Measurements from ENCODE around the gene ZBTB1.

Gene ZBTB1, protein sequence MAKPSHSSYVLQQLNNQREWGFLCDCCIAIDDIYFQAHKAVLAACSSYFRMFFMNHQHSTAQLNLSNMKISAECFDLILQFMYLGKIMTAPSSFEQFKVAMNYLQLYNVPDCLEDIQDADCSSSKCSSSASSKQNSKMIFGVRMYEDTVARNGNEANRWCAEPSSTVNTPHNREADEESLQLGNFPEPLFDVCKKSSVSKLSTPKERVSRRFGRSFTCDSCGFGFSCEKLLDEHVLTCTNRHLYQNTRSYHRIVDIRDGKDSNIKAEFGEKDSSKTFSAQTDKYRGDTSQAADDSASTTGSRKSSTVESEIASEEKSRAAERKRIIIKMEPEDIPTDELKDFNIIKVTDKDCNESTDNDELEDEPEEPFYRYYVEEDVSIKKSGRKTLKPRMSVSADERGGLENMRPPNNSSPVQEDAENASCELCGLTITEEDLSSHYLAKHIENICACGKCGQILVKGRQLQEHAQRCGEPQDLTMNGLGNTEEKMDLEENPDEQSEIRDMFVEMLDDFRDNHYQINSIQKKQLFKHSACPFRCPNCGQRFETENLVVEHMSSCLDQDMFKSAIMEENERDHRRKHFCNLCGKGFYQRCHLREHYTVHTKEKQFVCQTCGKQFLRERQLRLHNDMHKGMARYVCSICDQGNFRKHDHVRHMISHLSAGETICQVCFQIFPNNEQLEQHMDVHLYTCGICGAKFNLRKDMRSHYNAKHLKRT

DNA sequence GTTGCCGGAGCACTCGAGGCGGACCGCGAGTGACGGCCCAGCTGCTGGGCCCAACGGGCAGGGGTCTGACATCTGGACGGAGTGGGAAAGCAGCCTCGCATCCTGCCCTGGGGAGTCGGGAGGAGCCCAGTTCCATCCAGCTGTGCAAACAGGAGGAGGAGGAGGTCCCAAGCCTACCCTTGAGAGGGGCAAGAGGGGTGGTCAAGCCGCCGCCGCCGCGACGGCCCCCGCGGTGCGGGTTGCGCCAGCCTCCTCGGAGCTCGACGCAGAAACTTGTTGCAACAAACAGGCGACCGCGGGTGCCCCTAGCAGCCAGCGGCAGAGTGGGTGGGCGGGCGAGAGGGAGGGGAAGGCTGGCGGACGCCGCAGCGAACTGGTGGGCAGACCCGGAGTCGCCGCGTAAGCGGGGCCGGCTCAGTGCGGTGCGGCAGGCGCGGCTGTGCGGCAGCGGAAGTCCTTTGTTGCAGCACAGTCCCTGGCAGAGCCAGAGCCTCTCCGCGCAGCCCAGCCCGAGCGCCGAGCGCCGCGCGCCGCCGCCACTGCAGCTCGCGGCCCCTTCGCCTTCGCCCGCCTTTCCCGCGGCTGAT is at the start of gene ZBTB1:
TSS of gene ZBTB1 (plus strand) at position 461 of the 587 bp plus-strand sequence. CDS start 16,735 bp downstream, outside the sequence.
- peaks cover 10% of the 10 kb centered on the region for H3K4me1 ChIP-seq (ENCODE audit: control insufficient read depth, insufficient read depth, low read length)
- H3K27me3 ChIP-seq (ENCODE audit: control insufficient read depth, insufficient read depth, low read length) = no peaks in the 10 kb centered on the region
- peak within 1 kb of the TSS; percentile 74 for H3K4me3 ChIP-seq (ENCODE audit: low read depth, low read length)
- H3K9ac ChIP-seq (ENCODE audit: low read depth, low read length) = peak within 1 kb of the TSS; percentile 88
- no peaks in the 10 kb centered on the region for H3K9me3 ChIP-seq (ENCODE audit: control insufficient read depth, insufficient read depth, low read length)
- H3K36me3 ChIP-seq (ENCODE audit: control insufficient read depth, insufficient read depth, low read length) = no peaks in the 10 kb centered on the region

DNA sequence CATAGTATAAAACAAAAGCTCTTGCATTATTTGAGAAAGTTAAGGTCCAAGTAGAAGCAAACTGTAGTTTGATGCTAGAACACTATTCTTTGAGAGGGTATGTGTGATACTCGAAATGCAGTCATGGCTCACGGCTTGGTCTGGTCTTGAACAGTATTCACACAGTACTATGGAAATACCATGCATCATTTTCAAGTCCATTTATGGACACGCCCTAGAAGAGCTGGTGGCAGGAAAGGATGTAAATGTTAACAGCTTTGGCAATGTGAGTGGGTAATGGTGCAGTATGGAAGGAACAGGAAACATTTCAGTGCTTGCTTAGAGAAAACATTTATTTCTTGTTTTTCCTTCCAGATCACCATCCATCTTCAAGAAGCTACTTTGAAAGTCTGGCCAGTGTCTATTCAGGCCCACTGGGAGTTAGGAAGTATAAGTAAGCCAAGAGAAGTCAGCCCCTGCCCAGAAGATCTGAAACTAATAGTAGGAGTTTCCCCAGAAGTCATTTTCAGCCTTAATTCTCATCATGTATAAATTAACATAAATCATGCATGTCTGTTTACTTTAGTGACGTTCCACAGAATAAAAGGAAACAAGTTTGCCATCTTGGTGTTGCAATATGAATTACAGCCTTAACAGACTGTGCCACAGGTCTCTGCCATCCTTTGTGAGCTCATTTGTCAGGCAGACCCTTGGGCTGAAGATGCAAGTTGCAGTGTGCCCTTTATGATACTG is 45.0 kb upstream of the ZBTB1 start:
- Histone ChIP-seq H3K9ac (ENCODE audit: low read depth, low read length) (no peak overlapping the region), H3K27me3 (ENCODE audit: control insufficient read depth, insufficient read depth, low read length) (no peaks in the 10 kb centered on the region), H3K4me1 (ENCODE audit: control insufficient read depth, insufficient read depth, low read length) (no peaks in the 10 kb centered on the region), H3K36me3 (ENCODE audit: control insufficient read depth, insufficient read depth, low read length) (peaks cover 15% of the 10 kb centered on the region), H3K9me3 (ENCODE audit: control insufficient read depth, insufficient read depth, low read length) (no peaks in the 10 kb centered on the region), H3K4me3 (ENCODE audit: low read depth, low read length) (no peak overlapping the region)

DNA sequence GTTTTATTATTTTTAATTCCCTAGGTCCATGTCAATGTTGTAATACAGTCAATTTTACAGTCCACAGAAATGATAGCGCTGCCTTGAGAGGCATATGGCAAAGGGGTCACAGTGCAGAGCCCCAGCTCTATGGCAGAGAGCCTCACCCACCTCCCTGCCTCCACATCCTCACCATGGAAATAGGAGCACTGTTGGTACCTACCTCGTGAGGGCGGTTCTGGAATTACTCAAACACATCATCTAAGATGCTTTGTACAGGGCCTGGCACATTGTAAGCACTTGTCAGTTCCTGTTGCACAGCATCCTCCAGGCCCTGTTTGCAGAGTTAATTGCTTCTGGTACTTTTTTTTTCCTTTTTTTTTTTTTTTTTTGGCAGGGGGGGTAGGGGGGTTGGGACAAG is 43.3 kb upstream of the ZBTB1 start:
- no peaks in the 10 kb centered on the region for H3K9me3 ChIP-seq (ENCODE audit: control insufficient read depth, insufficient read depth, low read length)
- H3K4me3 ChIP-seq (ENCODE audit: low read depth, low read length) = no peak overlapping the region
- peaks cover 1% of the 10 kb centered on the region for H3K4me1 ChIP-seq (ENCODE audit: control insufficient read depth, insufficient read depth, low read length)
- peaks cover 6% of the 10 kb centered on the region for H3K36me3 ChIP-seq (ENCODE audit: control insufficient read depth, insufficient read depth, low read length)
- H3K9ac ChIP-seq (ENCODE audit: low read depth, low read length) = no peak overlapping the region
- H3K27me3 ChIP-seq (ENCODE audit: control insufficient read depth, insufficient read depth, low read length) = no peaks in the 10 kb centered on the region

DNA sequence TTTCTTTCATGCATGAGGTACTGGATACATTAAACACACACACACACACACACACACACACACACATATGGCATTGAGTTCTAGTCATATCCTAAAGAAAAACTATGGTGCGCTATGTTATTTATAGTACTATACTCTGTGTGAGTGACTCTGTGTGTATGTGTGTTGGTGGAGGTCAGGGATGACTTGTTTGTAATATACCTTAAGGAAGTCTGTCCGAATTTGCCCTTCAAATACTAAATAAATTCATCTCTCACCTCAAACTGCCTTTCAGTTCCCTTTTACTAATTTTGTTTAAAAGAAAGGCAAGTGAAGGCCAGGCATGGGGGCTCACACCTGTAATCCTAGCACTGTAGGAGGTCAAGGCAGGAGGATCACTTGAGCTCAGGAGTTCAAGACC is 41.4 kb upstream of the ZBTB1 start:
- peaks cover 7% of the 10 kb centered on the region for H3K27me3 ChIP-seq (ENCODE audit: control insufficient read depth, insufficient read depth, low read length)
- H3K9me3 ChIP-seq (ENCODE audit: control insufficient read depth, insufficient read depth, low read length) = no peaks in the 10 kb centered on the region
- peaks cover 4% of the 10 kb centered on the region for H3K4me1 ChIP-seq (ENCODE audit: control insufficient read depth, insufficient read depth, low read length)
- H3K36me3 ChIP-seq (ENCODE audit: control insufficient read depth, insufficient read depth, low read length) = peaks cover 4% of the 10 kb centered on the region
- H3K4me3 ChIP-seq (ENCODE audit: low read depth, low read length) = no peak overlapping the region
- H3K9ac ChIP-seq (ENCODE audit: low read depth, low read length) = no peak overlapping the region

DNA sequence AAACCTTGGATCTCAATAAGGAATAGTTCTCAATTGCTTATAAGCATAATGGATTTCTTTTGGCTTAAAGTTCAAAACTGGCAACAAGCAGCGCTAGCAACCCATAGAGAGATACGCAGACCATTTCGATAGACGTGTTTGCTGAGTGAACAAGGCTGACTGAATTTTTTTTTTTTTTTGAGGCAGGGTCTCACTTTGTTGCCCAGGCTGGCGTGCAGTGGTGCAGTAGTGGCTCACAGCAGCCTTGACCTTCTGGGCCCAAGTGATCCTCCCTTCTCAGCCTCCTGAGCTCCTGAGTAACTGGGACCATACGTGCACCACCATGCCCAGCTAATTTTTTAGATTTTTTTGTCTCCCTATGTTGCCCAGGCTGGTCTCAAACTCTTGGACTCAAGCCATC is 40.7 kb upstream of the ZBTB1 start:
- peaks cover 4% of the 10 kb centered on the region for H3K36me3 ChIP-seq (ENCODE audit: control insufficient read depth, insufficient read depth, low read length)
- no peaks in the 10 kb centered on the region for H3K9me3 ChIP-seq (ENCODE audit: control insufficient read depth, insufficient read depth, low read length)

DNA sequence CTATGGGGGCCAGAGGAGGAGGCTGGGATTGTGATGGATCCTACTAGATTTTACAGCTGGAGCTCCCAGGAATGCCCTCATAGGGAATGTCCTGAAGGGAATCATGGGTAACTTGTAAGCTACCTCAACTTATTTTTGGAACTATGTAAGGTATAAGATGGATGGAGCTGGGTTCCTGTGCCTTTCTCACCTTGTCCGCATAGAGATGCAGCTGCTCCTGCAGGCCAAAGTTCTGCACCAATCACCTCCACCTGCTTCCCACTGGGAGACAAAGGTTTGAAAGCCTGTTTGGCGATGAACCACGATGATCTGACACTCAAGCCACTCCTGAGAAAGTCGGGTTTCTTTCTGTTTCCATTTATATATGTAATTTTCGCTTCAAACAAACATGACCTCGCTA is 39.9 kb upstream of the ZBTB1 start:
- Histone ChIP-seq H3K4me3 (ENCODE audit: low read depth, low read length) (peak overlapping the region; percentile 60), H3K9ac (ENCODE audit: low read depth, low read length) (no peak overlapping the region), H3K36me3 (ENCODE audit: control insufficient read depth, insufficient read depth, low read length) (peaks cover 3% of the 10 kb centered on the region), H3K4me1 (ENCODE audit: control insufficient read depth, insufficient read depth, low read length) (peaks cover 4% of the 10 kb centered on the region), H3K27me3 (ENCODE audit: control insufficient read depth, insufficient read depth, low read length) (peaks cover 7% of the 10 kb centered on the region), H3K9me3 (ENCODE audit: control insufficient read depth, insufficient read depth, low read length) (no peaks in the 10 kb centered on the region)

More for the DNA sequence above, 40.7 kb upstream of the ZBTB1 start:
- Histone ChIP-seq H3K4me1 (ENCODE audit: control insufficient read depth, insufficient read depth, low read length) (peaks cover 4% of the 10 kb centered on the region), H3K9ac (ENCODE audit: low read depth, low read length) (no peak overlapping the region), H3K27me3 (ENCODE audit: control insufficient read depth, insufficient read depth, low read length) (peaks cover 7% of the 10 kb centered on the region), H3K4me3 (ENCODE audit: low read depth, low read length) (no peak overlapping the region)

DNA sequence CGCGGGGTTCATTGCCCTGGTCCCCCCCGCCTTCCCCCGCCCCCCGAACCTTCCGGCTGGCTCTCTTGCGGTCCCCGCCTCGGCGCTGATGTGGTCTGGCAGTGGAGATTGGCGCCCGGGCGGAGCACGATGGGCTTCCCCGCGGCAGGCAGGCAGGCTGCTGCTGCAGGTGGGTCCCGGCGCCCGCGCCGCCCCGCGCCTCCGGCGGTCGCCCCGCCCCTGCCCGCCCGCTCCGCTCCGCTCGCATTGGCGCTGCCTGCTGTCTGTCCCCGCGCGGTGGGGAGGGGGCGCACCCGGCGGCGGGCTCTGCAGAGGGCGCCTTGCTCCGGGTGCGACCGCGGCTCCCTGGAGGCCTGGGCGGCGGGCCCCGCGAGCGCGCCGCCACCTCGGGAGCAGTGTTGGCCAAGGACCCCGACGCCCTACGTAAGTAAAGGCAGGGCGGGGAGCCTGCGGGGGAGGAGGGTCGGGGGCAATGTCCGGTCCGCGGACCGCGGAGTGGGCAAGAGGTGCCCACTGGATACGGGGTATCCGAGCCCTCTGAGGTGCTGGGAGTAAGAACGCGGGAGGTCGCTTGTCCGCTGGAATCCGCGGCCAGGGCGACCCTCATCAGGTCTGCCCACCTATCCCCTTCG is 39.3 kb upstream of the ZBTB1 start, which contains the start of gene AKAP5:
TSS of gene AKAP5 (plus strand) at position 309 of the 632 bp plus-strand sequence. CDS start 2,896 bp downstream, outside the sequence.
- Histone ChIP-seq H3K9ac (ENCODE audit: low read depth, low read length) (no peak within 1 kb of the TSS), H3K4me1 (ENCODE audit: control insufficient read depth, insufficient read depth, low read length) (peaks cover 4% of the 10 kb centered on the region), H3K9me3 (ENCODE audit: control insufficient read depth, insufficient read depth, low read length) (no peaks in the 10 kb centered on the region), H3K36me3 (ENCODE audit: control insufficient read depth, insufficient read depth, low read length) (no peaks in the 10 kb centered on the region), H3K27me3 (ENCODE audit: control insufficient read depth, insufficient read depth, low read length) (peaks cover 7% of the 10 kb centered on the region), H3K4me3 (ENCODE audit: low read depth, low read length) (peak within 1 kb of the TSS; percentile 66)

DNA sequence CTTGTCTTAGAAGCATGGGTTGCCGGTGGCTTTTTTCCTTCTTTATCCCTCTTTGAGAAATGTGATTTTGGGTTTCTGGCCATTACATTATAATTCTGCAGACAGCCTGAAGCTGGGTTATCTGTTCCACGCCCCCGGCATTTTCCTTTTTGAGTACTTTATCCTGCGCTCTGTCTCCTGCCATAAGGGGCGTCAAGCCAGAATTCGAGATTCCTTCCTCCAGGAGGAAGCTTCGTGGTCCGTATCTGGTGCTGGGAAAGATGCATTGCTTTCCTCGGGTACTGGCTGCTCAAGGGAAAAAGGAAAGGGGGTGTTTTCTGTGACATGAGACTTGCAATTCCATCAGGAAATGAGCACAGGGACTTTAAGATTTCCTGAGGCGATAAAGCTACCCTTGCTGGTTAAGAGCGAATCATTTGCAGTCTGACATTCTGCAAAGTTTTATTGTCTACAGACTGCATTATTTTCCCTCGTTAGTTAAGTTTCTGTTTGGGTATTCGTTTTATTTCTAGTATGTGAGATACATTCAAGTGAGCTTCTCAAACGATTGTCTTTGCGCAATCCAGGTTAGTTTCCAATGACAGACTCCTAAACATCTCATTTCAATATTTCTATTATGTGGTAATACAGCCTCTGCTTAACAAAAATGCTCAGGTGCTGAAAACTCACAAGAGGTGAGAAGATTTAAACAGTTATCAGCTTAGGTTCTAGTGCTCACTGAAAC is 38.6 kb upstream of the ZBTB1 start:
- peaks cover 7% of the 10 kb centered on the region for H3K27me3 ChIP-seq (ENCODE audit: control insufficient read depth, insufficient read depth, low read length)
- peaks cover 4% of the 10 kb centered on the region for H3K4me1 ChIP-seq (ENCODE audit: control insufficient read depth, insufficient read depth, low read length)
- peak overlapping the region; percentile 66 for H3K4me3 ChIP-seq (ENCODE audit: low read depth, low read length)
- no peaks in the 10 kb centered on the region for H3K9me3 ChIP-seq (ENCODE audit: control insufficient read depth, insufficient read depth, low read length)
- H3K36me3 ChIP-seq (ENCODE audit: control insufficient read depth, insufficient read depth, low read length) = no peaks in the 10 kb centered on the region
- no peak overlapping the region for H3K9ac ChIP-seq (ENCODE audit: low read depth, low read length)

DNA sequence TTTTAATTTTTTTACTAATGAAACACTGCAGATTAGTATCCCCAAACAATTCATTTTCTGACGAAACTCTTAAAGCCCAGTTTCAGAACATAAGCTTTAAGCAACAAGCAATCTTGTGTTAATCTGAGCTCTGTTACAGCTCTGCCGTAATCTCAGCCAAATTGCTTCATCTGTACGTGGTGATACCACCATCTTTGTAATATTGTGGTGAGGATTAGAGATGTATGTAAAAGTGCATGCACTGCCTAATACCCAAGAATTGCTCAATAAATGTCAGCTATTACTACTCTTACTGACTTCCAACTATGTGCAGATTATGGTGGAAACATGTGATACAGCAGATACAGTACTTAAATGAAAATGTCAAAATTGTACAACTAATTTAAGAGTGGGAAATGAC is 37.5 kb upstream of the ZBTB1 start:
- Histone ChIP-seq H3K9ac (ENCODE audit: low read depth, low read length) (no peak overlapping the region), H3K4me1 (ENCODE audit: control insufficient read depth, insufficient read depth, low read length) (peaks cover 4% of the 10 kb centered on the region), H3K36me3 (ENCODE audit: control insufficient read depth, insufficient read depth, low read length) (no peaks in the 10 kb centered on the region), H3K9me3 (ENCODE audit: control insufficient read depth, insufficient read depth, low read length) (no peaks in the 10 kb centered on the region), H3K27me3 (ENCODE audit: control insufficient read depth, insufficient read depth, low read length) (peaks cover 7% of the 10 kb centered on the region), H3K4me3 (ENCODE audit: low read depth, low read length) (no peak overlapping the region)

DNA sequence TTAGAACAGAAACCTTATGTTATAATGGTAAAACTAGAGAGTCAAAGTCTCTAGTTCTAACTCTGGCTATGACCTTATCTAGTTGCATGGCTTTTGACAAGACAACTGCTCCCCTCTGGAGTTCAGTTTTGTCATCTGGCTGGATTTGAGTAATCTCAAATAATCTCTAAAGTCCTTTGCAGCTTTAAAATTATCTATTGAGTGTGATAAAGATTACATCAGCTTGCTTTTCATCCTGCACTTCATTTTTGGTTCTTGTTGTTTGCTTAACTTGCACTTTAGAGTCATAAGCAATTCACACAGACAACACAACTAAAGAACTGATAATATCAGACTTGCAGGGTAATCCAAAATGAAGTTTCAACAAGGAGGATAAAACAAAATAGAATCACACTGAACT is 37.0 kb upstream of the ZBTB1 start:
- no peak overlapping the region for H3K4me3 ChIP-seq (ENCODE audit: low read depth, low read length)
- peaks cover 7% of the 10 kb centered on the region for H3K27me3 ChIP-seq (ENCODE audit: control insufficient read depth, insufficient read depth, low read length)
- H3K4me1 ChIP-seq (ENCODE audit: control insufficient read depth, insufficient read depth, low read length) = peaks cover 4% of the 10 kb centered on the region
- no peak overlapping the region for H3K9ac ChIP-seq (ENCODE audit: low read depth, low read length)
- H3K36me3 ChIP-seq (ENCODE audit: control insufficient read depth, insufficient read depth, low read length) = no peaks in the 10 kb centered on the region
- H3K9me3 ChIP-seq (ENCODE audit: control insufficient read depth, insufficient read depth, low read length) = no peaks in the 10 kb centered on the region

Data from iPS-15b (cell line).